IPS-18c (cell line): ENCODE data around the gene SMURF2.
A peak's percentile ranks its signal among the peaks of the same experiment; 100 is the strongest.

ENCODE experiments used
- H3K4me3 ChIP-seq: 2 replicates; pipeline ENCODE4 v1.7.0; 2013; ENCODE audit warnings: low read depth, mild to moderate bottlenecking, low read length, moderate library complexity; ENCODE audit not compliant: insufficient read depth
- H3K9me3 ChIP-seq: one replicate; pipeline ENCODE4 v1.6.1; 2013; ENCODE audit warnings: mild to moderate bottlenecking, low read length, moderate library complexity; ENCODE audit not compliant: control insufficient read depth, insufficient read depth

SMURF2 gene

DNA sequence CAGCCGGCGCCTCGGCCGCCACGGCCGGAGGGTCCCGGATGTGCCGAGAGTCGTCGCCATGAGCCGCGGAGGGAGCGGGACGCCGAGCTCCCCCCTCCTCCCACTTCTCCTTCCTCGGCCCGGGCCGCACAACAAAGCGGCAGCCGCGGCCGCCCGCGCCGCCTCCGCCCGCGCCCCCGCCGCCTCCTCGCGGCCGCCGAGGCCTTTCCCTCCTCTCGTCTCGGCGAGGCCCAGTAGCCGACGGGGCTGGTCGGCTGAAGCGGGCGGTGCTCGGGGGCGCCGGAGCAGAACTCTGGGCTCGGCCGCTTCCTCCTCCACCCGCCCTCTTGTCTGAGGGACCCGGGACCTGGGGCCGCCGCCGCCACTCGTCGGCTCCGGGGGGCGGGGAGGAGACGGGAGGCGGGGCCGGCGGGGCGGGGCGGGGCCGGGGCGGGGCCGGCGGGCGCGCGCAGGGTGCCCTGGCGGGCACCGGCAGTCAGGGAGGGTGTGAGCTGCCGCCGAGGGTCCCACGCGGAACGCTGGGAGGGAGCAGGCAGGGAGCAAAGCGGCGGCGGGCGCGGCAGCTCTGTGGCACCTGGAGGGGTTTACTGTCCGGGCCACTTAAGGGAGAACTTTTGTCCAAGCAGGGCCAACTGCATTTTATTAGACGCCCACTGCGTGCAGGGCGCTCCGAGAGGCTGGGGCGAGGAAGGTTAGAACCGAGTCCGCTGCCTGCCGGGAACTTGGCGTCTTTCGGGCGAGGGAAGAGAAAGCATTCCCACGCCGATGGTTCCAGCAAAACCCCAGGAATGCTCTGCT lies at the start of gene SMURF2:
Gene SMURF2, minus strand, starts transcription at position 332 of the 798 bp plus-strand sequence. CDS start 427 bp downstream, outside the sequence.
- peak within 1 kb of the TSS; percentile 75 for H3K4me3 ChIP-seq
- H3K9me3 ChIP-seq: no peaks in the 10 kb centered on the region

DNA sequence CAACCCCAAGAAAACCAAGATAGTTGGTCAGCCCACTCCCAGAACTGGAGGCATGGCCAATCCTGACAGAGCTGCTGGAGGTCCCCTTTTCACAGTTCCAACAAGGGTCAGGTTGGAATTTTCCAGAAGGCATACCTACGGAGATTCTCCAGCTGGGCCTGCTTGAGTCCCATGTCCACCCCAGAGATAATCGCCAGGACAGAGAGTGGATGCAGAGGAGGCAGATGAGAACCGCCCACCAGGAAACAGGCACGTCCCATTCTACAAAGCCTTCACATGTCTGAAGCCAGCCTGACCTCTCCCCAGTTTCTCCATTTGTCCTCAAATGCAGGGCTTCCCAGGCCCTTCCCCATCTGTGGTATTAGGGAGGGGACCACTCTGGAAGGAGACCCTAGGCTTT lies 47.4 kb upstream of the SMURF2 start:
- Histone ChIP-seq H3K9me3 (peaks cover 2% of the 10 kb centered on the region), H3K4me3 (no peak overlapping the region)

DNA sequence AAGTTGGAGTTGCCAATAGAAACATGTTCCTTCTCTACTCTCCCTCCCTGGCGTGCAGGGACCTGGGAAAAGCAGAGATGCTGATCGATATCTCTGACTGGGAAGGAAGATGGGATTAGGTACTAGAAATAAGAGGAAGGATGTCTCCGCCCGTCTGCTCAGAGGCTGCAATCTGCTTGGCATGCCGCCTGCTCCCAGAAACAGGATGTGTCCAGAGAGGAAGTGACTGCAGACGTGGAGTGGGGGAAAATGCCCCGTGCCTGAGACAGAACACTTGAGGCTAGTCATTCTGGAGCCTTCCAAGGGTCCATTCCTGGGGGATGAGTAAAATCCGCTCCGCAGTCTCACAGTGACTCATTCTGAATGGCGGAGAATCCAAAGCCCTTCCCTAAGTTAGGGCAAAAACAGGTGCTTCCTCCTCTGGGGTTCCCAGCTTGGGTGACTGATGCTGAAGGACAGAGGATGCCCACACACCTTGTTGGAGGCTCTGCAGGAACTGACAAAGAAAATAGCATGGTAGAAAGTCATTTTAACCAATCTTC lies 45.0 kb upstream of the SMURF2 start:
- Histone ChIP-seq H3K9me3 (peaks cover 2% of the 10 kb centered on the region), H3K4me3 (no peak overlapping the region)

DNA sequence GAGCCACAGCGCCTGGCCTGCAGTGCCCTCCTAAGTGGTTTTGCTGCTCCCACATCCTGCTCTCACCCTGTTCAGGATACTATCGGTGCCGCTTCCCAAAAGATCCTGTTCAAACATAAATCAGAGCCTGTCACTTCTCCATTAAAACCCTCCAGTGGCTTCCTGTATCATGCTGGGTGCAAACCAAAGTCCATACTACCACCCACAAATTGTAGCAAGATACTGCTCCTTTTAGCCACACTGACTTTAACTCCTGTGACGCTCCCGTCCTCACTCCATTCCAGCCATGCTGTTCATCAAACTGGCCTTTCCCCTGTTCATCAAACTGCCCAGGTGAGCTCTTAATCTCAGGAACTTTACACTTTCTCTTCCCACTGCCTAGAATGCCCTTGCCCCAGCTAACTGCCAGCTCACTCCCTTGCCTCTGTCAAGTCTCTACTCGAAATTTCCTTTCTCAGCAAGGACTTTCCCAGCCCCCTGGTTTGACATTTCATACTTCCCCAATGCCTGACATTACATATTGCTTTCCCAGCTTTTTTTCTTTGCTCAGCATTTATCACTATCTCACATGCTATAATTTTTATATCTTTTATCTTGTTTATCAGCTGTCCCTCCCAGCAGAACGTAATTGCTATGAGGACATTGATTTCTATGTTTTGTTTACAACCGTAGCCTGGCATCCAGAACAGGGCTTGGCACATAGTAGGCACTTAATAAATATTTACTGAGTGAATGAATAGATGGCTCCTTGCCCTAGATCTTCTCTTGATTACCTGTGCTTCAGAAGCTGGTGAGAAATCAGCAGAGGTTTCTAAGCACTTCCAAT lies 44.3 kb upstream of the SMURF2 start:
- Histone ChIP-seq H3K9me3 (no peaks in the 10 kb centered on the region), H3K4me3 (no peak overlapping the region)

DNA sequence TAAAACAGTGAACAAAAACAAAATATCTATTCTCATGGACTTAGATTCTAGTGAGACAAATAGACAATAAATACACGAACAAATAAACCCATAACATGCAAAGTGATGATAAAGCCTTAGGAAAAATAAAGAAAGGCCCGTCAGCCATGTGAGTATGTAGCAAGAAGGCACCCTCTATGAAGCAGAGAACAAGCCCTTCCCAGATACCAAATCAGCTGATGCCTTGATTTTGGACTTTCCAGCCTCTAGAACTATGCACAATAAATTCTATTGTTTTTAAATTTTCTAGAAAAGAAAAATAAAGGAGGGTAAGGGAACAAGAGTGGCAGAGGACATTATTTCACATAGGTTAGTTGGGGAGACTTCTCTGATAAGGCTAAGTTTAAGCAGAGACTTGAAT lies 40.7 kb upstream of the SMURF2 start:
- no peak overlapping the region for H3K4me3 ChIP-seq
- no peaks in the 10 kb centered on the region for H3K9me3 ChIP-seq

DNA sequence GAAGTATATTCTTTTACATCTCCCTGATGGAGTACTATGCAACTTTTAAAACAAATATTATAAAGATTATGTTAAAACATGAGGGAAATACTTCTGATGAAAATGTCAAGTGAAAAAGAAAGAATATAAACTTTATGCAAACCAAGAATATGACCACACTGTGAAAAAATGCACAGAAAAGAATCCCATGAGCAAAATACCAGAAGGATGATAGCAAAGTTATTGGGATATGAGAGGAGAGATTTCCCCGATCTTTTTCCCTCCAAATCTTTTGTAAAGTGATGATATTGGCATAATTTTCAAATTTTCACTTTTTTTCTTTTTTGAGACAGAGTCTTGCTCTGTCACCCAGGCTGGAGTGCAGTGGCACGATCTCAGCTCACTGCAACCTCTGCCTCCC lies 36.6 kb upstream of the SMURF2 start:
- Histone ChIP-seq H3K9me3 (no peaks in the 10 kb centered on the region), H3K4me3 (no peak overlapping the region)

DNA sequence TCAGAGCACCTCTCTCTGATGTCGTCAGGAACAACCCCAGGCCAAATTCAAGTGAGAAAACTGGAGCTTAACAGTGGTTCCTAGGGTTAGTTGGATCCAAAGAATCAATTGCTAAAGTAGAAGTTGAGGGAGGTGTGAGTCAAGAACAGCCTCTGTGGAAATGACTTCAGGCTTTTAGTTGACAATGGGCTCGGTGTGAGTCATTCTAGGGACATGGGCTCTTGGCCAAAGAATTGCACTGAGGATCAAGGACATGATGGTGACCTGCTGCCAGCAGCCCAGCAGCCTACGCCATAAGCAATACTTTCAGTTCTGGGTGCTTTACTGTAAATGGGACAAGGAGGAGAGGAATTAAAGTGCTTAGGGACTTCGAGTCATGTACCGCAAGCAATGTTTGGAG lies 32.1 kb upstream of the SMURF2 start:
- H3K4me3 ChIP-seq: no peak overlapping the region
- no peaks in the 10 kb centered on the region for H3K9me3 ChIP-seq

DNA sequence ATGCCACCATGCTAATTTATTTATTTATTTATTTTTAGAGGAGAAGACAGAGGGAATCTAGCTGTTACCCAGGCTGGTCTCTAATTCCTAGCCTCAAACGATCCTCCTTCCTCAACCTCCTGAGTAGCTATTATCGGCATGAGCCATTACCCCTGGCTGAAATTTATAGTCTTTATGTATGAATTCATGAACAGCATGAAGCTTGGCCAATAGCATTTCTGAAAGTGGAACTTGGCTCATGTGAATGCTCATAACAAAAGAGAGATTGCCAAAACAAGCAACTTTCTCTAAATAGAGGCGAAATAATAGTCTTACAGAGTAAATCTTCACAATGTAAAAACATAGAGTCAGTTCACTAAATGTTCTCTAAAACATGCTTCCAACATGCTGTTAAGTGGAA lies 30.1 kb upstream of the SMURF2 start:
- no peaks in the 10 kb centered on the region for H3K9me3 ChIP-seq

DNA sequence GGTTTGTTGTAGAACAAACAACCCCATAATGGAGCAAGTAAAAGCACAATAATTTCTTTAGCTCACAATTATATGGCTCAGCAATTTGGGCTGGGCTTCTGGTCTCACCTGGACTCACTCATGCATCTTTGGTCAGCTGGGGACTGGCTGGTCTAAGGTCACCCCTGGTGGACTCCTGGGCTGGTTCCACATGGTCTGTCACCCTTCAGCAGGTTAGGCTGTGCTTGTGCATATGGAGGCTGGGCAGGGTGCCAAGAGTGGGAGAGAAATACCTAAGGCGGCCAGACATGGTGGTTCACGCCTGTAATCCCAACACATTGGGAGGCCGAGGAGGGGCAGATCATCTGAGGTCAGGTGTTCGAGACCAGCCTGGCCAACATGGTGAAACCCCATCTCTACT lies 27.0 kb upstream of the SMURF2 start:
- Histone ChIP-seq H3K9me3 (no peaks in the 10 kb centered on the region), H3K4me3 (no peak overlapping the region)

More for the DNA sequence above, 30.1 kb upstream of the SMURF2 start:
- H3K4me3 ChIP-seq: no peak overlapping the region

DNA sequence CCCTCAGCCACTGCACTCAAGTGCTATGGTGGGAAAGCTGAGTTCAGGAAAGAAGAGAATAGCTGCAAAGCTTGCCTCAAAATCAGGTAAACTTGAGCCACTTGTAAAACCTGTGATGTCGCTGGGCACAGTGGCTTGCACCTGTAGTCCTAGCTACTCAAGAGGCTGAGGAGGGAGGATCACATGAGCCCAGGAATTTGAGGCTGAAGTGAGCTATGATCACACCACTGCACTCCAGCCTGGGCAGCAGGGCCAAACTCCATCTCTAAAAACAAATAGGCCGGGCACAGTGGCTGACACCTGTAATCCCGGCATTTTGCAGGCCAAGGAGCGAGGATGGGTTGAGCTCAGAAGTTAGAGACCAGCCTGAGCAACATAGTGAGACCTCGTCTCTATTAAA lies 26.4 kb upstream of the SMURF2 start:
- H3K9me3 ChIP-seq: no peaks in the 10 kb centered on the region
- H3K4me3 ChIP-seq: no peak overlapping the region

DNA sequence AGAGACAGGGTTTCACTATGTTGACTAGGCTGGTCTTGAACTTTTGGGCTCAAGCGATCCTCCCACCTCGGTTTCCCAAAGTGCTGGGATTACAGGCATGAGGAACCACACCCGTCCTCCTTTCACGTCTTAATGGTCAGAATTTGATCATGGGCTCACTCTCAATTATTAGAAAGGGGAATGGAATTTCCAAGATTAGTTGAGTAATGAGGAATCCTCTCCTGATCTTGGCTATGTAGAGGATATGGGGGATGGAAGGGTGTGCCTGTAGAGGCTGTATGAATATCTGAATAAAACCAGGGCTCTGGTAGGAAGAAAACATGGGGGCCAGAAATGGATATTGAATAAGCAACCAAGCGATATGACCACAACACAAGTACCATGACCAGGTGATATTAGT lies 25.9 kb upstream of the SMURF2 start:
- H3K9me3 ChIP-seq: no peaks in the 10 kb centered on the region
- no peak overlapping the region for H3K4me3 ChIP-seq

DNA sequence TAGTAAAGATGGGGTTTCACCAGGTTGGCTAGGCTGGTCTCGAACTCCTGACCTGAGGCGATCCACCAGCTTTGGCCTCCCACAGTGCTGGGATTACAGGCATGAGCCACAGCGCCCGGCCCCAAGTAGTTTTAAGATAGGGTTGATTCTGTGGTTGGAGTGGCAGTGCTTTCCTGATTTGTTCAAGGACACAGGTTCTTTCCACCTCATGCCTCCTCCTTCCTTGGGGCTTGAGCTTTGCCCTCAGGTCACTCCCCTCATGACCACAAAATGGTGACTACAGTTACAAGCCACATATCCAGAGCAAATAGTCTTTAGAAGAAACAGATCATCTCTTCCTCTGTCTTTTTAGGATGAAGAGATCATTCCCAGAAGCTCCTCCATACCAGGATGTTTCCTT lies 25.3 kb upstream of the SMURF2 start:
- Histone ChIP-seq H3K4me3 (no peak overlapping the region), H3K9me3 (no peaks in the 10 kb centered on the region)

DNA sequence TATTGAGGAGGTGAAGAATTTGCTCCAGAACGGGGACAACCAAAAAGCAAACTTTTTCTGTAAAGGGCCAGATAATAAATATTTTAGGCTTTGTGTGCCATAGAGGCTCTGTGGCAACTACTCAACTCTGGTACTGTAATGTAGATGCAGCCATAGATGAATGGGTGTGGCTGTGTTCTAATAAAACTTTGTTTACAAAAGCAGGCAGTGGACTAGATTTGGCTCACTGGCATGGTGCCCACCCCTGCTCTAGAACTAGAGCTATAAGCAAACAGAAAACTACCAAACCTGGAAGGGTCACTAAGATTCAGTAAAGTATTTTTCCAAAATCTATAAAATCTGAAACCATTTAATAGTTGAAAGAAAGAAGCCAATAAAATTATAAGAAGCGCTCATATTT lies 24.6 kb upstream of the SMURF2 start:
- no peaks in the 10 kb centered on the region for H3K9me3 ChIP-seq
- H3K4me3 ChIP-seq: no peak overlapping the region

DNA sequence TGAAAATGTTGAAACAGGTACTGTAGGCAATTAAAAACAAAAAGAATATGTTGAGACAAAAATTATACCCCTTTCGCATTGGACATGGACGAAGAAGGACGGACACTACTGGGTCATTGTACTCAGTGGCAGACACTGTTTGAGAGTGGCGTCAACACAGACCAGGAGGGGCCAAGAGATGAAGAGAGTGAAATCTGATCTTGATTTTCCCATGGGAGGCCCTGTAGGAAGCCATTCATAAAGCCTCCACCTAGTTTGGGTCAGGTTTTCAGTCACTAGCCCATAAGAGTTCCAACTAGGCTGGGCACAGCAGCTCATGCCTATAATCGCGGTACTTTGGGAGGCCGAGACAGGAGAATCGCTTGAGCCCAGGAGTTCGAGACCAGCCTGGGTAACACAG lies 23.6 kb upstream of the SMURF2 start:
- no peaks in the 10 kb centered on the region for H3K9me3 ChIP-seq
- H3K4me3 ChIP-seq: no peak overlapping the region

DNA sequence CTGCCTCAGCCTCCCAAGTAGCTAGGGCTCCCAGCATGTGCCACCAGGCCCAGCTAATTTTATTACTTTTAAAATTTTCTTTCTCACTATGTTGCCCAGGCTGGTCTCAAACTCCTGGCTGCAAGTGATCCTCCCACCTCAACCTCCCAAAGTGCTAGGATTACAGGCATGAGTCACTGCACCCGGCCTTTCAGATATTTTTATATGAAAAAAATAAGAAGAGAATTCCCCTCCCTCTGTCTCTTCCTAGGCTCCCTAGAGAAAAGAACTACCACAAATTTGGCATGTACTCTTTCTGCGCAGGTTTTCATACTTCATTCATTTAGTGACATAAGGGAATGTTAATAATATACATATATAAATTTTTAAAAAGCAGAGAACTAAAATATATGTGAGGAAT lies 21.7 kb upstream of the SMURF2 start:
- H3K9me3 ChIP-seq: no peaks in the 10 kb centered on the region
- H3K4me3 ChIP-seq: no peak overlapping the region

DNA sequence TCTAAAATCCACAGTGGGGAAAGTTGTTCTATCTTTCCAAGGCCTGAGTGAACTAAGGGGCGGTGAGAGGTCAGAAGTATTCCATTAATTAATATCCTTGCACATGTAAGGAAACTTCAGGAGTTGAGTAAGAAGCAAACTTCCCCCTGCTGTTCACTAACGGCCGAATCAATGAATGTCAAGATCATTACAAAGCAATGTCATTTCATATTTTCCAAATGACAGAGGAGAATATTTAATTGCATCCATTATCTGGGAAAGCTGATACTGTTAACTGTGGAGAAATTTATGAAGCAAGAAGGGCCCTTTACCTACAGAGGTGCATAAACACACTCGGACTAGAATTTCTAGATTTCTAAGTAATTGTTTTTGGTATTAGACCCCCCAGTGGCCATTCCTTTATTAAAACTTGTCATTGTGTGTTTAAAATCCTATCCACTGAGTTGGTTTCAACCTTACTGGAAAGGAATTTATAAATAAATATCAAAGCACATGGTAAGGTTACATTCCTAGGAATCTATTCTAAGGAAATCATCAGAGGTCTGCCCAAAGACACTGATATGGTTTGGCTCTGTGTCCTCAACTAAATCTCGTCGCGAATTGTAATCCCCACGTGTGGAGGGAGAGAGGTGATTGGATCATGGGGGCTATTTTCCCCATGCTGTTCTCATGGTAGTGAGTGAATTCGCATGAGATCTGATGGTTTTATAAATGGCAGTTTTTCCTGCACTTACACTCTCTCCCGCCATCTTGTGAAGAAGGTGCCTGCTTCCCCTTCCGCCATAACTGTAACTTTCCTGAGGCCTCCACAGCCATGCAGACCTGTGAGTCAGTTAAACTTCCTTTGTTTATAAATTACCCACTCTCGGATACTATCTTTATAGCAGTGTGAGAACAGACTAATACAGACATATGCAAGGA lies 20.4 kb upstream of the SMURF2 start:
- H3K9me3 ChIP-seq: no peaks in the 10 kb centered on the region
- no peak overlapping the region for H3K4me3 ChIP-seq

DNA sequence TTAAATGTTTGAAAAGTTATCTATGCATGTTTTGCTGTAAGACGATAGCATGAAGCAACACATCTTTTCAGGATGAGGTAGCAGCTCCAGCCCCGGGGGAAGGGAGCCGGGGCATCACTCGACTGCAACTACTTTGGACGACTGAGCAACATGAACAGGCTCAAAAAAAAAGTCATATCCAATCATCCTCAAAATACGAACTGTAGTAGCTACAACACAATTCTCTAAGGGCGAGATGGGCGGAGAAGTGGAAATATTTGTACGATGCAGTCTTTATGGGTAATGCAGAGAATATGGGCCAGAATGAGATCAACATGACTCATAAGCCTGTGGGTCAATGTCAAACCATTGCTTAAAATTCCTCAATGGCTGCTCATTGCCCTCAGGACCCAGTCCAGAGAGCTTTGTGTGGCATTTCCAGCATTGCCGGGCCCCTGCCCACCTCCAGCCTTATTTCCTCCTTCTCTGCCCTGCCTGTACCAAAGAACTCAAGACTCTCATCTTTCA lies 17.7 kb upstream of the SMURF2 start:
- Histone ChIP-seq H3K9me3 (no peaks in the 10 kb centered on the region), H3K4me3 (no peak overlapping the region)
